ENCODE measurements around the gene AFF2.

The AFF2 gene

GRCh38 chrX:148995661-148996060 lies 495.2 kb downstream of the AFF2 start:
- in situ Hi-C loops (cut with HindIII; ENCODE audit: low sequenced_read_pairs): no loop called here
- no peak for DNase-seq (ENCODE audit: low read depth, low spot score)
- no peak for TF ChIP-seq CTCF (IDR thresholded peaks at IDR 0.05; ENCODE audit: low read depth, low read length)
- no peak overlapping the region for H3K4me3 ChIP-seq (ENCODE audit: low read depth, low read length)

DNA sequence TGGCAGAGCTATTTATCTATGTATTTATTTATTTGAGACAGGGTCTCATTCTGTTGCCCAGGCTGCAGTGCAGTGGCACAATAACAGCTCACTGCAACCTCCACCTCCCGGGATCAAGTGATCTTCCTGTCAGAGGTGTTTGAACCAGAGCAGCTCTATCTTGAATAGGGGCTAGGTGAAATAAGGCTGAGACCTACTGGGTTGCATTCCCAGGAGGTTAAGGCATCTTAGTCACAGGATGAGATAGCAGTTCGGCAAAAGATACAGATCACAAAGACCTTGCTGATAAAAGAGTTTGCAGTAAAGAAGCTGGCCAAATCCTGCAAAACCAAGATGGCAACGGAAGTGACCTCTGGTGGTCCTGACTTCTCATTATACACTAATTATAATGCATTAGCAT lies 501.9 kb downstream of the AFF2 start:
- no peak overlapping the region for H3K4me3 ChIP-seq (ENCODE audit: low read depth, low read length)
- in situ Hi-C loops (cut with HindIII; ENCODE audit: low sequenced_read_pairs): no loop called here
- DNase-seq (ENCODE audit: low read depth, low spot score): no peak
- no peak for TF ChIP-seq CTCF (IDR thresholded peaks at IDR 0.05; ENCODE audit: low read depth, low read length)

DNA sequence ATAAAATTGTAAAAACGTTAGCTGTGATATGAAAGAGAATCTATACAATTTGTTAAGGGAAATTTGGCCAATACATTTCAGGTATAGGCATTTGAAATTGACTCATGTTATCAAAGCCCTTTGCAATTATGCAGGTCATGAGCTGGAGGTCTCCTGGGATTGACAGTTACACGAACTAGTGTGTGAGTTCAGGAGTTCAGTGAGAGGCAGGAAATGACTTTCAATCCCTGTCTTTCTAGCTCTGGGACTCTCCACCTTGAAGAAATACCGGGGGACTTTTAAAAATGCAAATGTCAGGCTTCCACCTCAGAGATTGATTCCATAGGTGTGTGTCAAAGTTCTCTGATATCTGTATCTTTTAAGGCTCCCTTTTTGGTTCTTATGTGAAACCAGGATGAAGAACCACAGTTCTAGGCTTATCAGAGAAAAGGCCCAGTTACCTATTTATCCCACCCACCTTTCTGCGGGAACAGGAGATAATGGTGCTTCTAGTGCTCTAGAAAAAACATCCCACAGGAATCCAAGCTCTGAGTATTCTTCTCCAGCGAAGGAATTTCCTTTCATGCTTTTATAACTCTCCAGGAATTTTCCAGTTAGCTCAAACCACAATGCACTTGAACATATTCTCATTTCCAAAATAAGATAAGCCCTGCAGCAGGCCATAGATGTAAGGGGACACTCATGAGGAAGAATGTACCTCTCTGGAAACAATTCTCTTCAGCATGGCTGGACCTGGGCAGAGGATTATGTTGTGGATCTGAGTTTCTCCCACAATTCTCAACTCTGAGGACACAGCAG lies 503.6 kb downstream of the AFF2 start:
- TF ChIP-seq CTCF (IDR thresholded peaks at IDR 0.05; ENCODE audit: low read depth, low read length): no peak

DNA sequence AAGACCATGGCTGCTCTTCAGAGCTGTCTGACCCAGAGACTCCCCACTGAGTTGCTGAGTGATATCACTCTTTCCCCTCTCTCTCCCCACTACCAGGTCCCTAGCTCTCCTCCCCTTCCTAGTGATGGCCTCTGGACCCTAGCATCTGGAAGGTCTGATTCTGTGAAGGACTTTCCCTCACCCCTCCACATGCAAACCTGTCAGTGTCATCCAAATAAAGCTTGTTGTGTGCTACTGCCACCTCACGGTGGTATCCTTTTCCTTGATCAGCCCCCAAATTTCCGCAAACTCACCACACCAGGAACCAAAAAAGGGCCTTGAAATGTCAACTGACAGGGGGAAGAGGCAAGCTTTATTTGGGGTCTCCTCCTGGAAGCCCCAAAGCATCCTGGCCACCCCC lies 504.5 kb downstream of the AFF2 start:
- DNase-seq (ENCODE audit: low read depth, low spot score): no peak
- in situ Hi-C loops (cut with HindIII; ENCODE audit: low sequenced_read_pairs): no loop called here
- TF ChIP-seq CTCF (IDR thresholded peaks at IDR 0.05; ENCODE audit: low read depth, low read length): no peak
- no peak overlapping the region for H3K4me3 ChIP-seq (ENCODE audit: low read depth, low read length)

More for the DNA sequence above, 503.6 kb downstream of the AFF2 start:
- H3K4me3 ChIP-seq (ENCODE audit: low read depth, low read length): no peak overlapping the region
- peak; percentile 7 for DNase-seq (ENCODE audit: low read depth, low spot score)
- in situ Hi-C loops (cut with HindIII; ENCODE audit: low sequenced_read_pairs): no loop called here

DNA sequence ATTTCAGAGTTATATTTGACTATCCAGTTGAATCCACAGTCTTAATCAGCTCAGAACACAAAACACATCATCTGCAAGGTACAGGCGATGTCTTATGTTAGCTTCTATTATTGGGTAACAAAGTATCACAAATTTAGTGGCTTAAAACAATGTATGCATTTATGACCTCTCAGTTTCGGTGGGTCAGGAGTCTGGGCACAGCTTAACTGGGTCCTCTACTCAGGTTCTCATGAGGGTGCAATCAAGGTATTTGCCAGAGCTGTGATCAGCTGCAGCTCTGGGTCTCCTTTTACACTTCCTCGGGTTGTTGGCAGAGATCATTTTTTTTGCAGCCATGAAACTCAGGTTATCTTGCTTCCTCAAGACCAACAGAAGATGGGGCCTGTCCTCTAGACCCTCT lies 505.8 kb downstream of the AFF2 start:
- no peak for TF ChIP-seq CTCF (IDR thresholded peaks at IDR 0.05; ENCODE audit: low read depth, low read length)
- no peak for DNase-seq (ENCODE audit: low read depth, low spot score)
- in situ Hi-C loops (cut with HindIII; ENCODE audit: low sequenced_read_pairs): no loop called here
- H3K4me3 ChIP-seq (ENCODE audit: low read depth, low read length): no peak overlapping the region

GRCh38 chrX:149007423-149007822 lies 507.0 kb downstream of the AFF2 start:
- TF ChIP-seq CTCF (IDR thresholded peaks at IDR 0.05; ENCODE audit: low read depth, low read length): no peak
- no peak for DNase-seq (ENCODE audit: low read depth, low spot score)
- in situ Hi-C loops (cut with HindIII; ENCODE audit: low sequenced_read_pairs): no loop called here
- no peak overlapping the region for H3K4me3 ChIP-seq (ENCODE audit: low read depth, low read length)
